BJ (cell line): Measurements from ENCODE around the gene PEX16. TPM values are rescaled to one million over a fixed set of nuclear protein-coding genes. Genes with fewer than 3 reads are reported as not detected.
A peak's percentile ranks its signal among the peaks of the same experiment; 100 is the strongest.
"Not testable (repeated sequence)": the region's sequence is repeated elsewhere in the genome, so short reads cannot be mapped to it uniquely, and the experiment has no call there.

ENCODE experiments used
- CTCF ChIA-PET: fragments of 350-600 bp; formaldehyde crosslinking; extraction: SDS; loops from one replicate; lab custom pipeline; 2021; ENCODE audit warnings: antibody characterized with exemption, inconsistent platforms; lab: Yijun Ruan, JAX
- POLR2A ChIA-PET: fragments of 300-600 bp; sonication (Branson Sonifier 250); formaldehyde crosslinking; extraction: SDS; loops from one replicate; lab custom pipeline; 2021; ENCODE audit warnings: antibody characterized with exemption; lab: Charles Lee
- DNase-seq: peaks from one replicate; pipeline ENCODE4 v3.0.0-alpha.2; 2011; ENCODE audit warnings: low read depth
- H3K27me3 ChIP-seq: 2 replicates; pipeline ENCODE4 v1.6.0; 2011; ENCODE audit warnings: low read length; ENCODE audit not compliant: control insufficient read depth, insufficient read depth
- H3K36me3 ChIP-seq: 2 replicates; pipeline ENCODE4 v1.5.1; 2011; ENCODE audit warnings: low read length; ENCODE audit not compliant: control insufficient read depth, insufficient read depth
- H3K4me3 ChIP-seq: 2 replicates; pipeline ENCODE4 v1.5.1; 2011; ENCODE audit warnings: low read depth, mild to moderate bottlenecking, control low read depth, low read length
- polyA plus RNA-seq: library from polyadenylated mRNA; depleted of rRNA; stranded (reverse); fragments of >200 nt; gene quantifications from 2 replicates; pipeline ENCODE4 v1.2.3, GENCODE V29; 2011
- TF ChIP-seq, protein P1 (sequence below): IDR thresholded peaks from 2 replicates; pipeline ENCODE4 v1.5.1; 2011; ENCODE audit warnings: low read depth, mild to moderate bottlenecking, control low read depth, inconsistent platforms, low read length, moderate library complexity; ENCODE audit not compliant: insufficient read depth

The PEX16 gene
- polyA plus RNA-seq, 1 experiment: 37.4 TPM

DNA sequence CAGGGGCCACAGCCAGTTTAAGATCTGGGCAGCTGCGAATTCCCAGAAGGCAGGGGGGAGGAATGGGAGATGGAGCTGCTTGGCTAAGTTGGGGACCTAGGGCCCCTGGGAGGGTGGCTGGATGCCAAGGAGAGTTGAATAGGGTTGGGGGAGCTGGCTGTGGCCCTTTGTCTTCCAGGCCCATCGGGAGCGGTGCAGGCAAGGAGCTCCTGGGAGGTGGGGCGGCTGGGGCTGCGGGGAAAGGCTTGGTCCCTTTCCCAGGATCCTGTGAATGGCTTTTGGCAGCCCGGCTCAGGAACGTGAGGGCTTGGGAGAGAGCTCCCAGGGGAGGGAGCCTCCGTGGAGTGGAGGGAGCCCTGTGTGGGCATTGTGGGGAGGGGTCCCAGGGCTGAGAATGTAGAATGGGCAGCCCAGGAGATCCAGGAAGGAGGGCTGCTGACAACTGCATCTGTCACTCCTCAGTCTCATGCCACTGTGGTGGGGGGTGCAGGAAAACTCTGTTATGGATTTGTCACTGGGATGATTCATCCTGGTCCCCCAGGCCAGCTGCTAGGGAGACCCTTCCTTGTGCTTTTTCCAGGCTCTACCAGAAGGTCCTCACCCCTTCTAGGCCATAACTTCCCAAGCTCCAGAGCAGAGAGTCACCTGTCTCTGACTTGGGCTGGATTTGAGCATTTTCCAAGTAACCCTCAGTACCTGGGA, 16.6 kb downstream of the PEX16 start:
- Histone ChIP-seq H3K27me3 (peaks cover 3% of the 10 kb centered on the region), H3K4me3 (peak overlapping the region; percentile 66), H3K36me3 (peaks cover 4% of the 10 kb centered on the region)
- ChIA-PET POLR2A (interaction anchor here (0.6 kb wide), 1 partner anchor 14 kb away, joined by 3 read pairs; no protein-coding TSS in a partner anchor), CTCF (interaction anchor here (0.6 to 1.3 kb wide), 3 partner anchors 29 to 561 kb away, joined by 3 to 6 read pairs (median 3); no protein-coding TSS in a partner anchor)
- DNase-seq: no peak
- TF ChIP-seq, protein P1, sequence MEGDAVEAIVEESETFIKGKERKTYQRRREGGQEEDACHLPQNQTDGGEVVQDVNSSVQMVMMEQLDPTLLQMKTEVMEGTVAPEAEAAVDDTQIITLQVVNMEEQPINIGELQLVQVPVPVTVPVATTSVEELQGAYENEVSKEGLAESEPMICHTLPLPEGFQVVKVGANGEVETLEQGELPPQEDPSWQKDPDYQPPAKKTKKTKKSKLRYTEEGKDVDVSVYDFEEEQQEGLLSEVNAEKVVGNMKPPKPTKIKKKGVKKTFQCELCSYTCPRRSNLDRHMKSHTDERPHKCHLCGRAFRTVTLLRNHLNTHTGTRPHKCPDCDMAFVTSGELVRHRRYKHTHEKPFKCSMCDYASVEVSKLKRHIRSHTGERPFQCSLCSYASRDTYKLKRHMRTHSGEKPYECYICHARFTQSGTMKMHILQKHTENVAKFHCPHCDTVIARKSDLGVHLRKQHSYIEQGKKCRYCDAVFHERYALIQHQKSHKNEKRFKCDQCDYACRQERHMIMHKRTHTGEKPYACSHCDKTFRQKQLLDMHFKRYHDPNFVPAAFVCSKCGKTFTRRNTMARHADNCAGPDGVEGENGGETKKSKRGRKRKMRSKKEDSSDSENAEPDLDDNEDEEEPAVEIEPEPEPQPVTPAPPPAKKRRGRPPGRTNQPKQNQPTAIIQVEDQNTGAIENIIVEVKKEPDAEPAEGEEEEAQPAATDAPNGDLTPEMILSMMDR: no peak

DNA sequence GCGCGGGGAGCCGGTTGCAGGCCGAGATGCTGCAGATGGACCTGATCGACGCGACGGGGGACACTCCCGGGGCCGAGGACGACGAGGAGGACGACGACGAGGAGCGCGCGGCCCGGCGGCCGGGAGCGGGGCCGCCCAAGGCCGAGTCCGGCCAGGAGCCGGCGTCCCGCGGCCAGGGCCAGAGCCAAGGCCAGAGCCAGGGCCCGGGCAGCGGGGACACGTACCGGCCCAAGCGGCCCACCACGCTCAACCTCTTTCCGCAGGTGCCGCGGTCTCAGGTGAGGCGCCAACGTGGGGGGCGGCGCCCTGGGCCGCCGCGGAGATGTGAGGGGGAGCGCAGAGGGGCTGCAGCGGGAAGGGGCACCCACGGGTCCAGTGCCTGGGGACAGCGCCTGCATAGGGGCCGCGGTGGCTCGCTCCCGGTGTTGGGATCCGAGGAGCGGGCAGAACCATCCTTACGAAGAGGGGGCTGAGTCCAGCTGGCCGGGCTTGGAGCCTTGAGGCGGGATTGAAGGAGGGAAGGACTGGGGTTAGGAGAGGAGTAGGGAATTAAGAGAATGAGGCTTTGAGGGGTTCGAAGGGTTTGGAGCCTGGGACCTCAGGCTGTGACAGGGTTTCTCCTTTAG, 17.4 kb downstream of the PEX16 start:
- POLR2A ChIA-PET: not testable (repeated sequence)

DNA sequence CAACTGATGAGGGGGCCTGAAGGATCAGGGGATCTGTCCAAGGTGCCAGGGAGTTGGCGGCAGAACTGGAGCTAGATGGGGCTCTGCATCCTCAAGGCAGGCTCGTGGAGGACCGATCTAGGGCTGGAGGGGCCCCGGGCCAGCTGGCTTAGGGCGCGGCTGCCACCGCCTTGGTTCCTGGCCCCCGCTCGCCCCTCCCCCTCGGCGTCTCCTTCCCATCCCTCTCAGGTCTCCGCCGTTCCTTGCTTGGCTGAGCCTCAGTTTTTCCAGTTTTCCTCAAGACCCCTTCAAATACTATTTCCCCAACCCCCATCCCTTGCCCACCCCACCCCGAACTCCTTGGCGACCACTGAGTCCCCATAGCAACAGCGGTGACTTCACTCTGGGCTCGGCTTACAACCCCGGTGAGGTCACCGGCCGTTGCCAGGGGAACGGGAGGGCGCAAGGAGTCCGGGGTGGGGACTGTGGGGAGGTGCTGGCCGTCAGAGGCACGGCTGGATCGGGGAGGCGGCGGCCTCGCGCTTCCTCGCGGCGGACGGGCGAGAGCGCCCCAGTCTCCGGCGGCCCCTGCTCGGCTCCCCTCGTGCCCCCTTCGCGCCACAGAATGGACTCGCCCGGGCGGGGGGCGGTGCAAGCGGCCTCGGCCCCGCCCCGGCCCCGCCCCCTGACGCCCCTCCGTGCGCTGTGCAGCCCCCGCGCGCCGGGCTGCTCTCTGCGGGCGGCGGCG, 18.1 kb downstream of the PEX16 start:
- POLR2A ChIA-PET: no interaction called here
- TF ChIP-seq, protein P1: no peak
- DNase-seq: peak; percentile 36
- Histone ChIP-seq H3K27me3 (peaks cover 3% of the 10 kb centered on the region), H3K36me3 (peaks cover 3% of the 10 kb centered on the region), H3K4me3 (peak overlapping the region; percentile 66)
- CTCF ChIA-PET: interaction anchor here (0.5 to 1.7 kb wide), 5 partner anchors 26 to 65 kb away, joined by 3 to 6 read pairs (median 3); partner anchors contain the start of gene CRY2

More for the DNA sequence above, 17.4 kb downstream of the PEX16 start:
- CTCF ChIA-PET: interaction anchor here (1.1 to 1.3 kb wide), 2 partner anchors 28 to 58 kb away, joined by 3 to 6 read pairs; no protein-coding TSS in a partner anchor
- not testable (repeated sequence) for H3K36me3 ChIP-seq, DNase-seq, H3K27me3 ChIP-seq
- H3K4me3 ChIP-seq: peak overlapping the region; percentile 66

DNA sequence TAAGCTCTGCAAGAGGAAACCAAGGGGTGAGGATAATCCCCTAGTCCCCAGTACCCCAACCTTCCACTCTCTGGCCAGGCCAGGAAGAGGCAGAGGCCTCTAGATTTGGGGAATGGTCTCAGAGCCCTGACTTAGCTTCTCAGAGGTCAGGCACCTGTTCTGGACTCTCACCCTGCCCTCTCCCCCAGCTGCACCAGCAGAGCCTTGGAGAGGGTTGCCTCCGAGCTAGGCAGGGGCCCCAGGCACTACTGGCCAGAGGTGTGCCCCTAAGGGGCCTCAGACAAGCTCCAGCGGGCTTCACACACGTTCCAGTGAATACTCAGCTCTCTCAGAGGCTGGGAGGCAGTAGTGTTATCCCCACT, 18.6 kb downstream of the PEX16 start:
- ChIA-PET POLR2A (no interaction called here), CTCF (interaction anchor here (0.5 to 1.7 kb wide), 4 partner anchors 26 to 65 kb away, joined by 3 to 6 read pairs (median 4); partner anchors contain the start of gene CRY2)
- Histone ChIP-seq H3K27me3 (peaks cover 3% of the 10 kb centered on the region), H3K36me3 (peaks cover 3% of the 10 kb centered on the region), H3K4me3 (no peak overlapping the region)
- TF ChIP-seq, protein P1: no peak
- no peak for DNase-seq

DNA sequence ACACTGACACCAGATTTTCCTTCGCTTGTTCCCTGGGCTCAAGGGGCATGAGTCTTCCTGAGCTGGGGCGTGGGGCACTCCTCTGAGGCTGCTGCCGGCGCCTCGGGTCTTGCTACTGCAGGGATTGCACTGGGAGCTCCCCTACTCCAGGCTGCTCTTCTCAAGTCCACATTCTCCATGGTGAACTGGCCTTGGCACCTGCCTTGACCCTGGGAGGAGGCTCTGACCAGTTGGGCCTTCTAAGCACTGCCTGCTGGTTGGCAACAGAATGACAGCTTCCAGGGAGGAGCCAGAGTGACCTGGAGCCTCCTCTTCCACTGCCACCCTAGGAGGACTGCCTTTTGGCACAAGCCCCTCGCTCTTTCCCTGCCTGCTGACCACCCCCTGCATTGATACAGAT, 20.1 kb downstream of the PEX16 start:
- no peak for DNase-seq
- Histone ChIP-seq H3K27me3 (peaks cover 3% of the 10 kb centered on the region), H3K4me3 (no peak overlapping the region), H3K36me3 (no peaks in the 10 kb centered on the region; the same call in 1 of the 2 replicates)
- TF ChIP-seq, protein P1: no peak
- ChIA-PET CTCF (interaction anchor here (1.2 to 1.3 kb wide), 2 partner anchors 9 to 40 kb away, joined by 3 read pairs; no protein-coding TSS in a partner anchor), POLR2A (no interaction called here)
